GM10266 (cell line): Measurements from ENCODE around the gene NAV2.

ENCODE experiments used
- DNase-seq: peaks from one replicate; pipeline ENCODE4 v3.0.0; 2012; ENCODE audit errors: extremely low spot score
- CTCF ChIP-seq: IDR thresholded peaks from 2 replicates; pipeline ENCODE4 v1.5.1; 2012; ENCODE audit warnings: mild to moderate bottlenecking, low read depth; ENCODE audit not compliant: control insufficient read depth, insufficient read depth; ENCODE audit errors: missing control alignments

NAV2 gene

GRCh38 chr11:19821993-19822392, 109.4 kb downstream of the NAV2 start:
- DNase-seq: no peak
- no peak for TF ChIP-seq CTCF

GRCh38 chr11:19822531-19822930, 109.9 kb downstream of the NAV2 start:
- TF ChIP-seq CTCF: no peak
- no peak for DNase-seq

GRCh38 chr11:19826606-19827005, 114.0 kb downstream of the NAV2 start:
- TF ChIP-seq CTCF: no peak
- no peak for DNase-seq

- no peak for DNase-seq
- no peak for TF ChIP-seq CTCF
Measured at GRCh38 chr11:19827399-19828135, 114.9 kb downstream of the NAV2 start.

- no peak for DNase-seq
- no peak for TF ChIP-seq CTCF
Measured at GRCh38 chr11:19828382-19829108, 115.9 kb downstream of the NAV2 start.

- peak; percentile 16 for DNase-seq
- TF ChIP-seq CTCF: no peak
Measured at GRCh38 chr11:19829109-19829837, 116.6 kb downstream of the NAV2 start.

GRCh38 chr11:19832086-19832750, 119.6 kb downstream of the NAV2 start:
- DNase-seq: no peak
- TF ChIP-seq CTCF: no peak
